HG03280 (cell line): Measurements from ENCODE around the gene GNRH2.
"Not testable (repeated sequence)": the region's sequence is repeated elsewhere in the genome, so short reads cannot be mapped to it uniquely, and the experiment has no call there.

Experiments
- ATAC-seq: cut with Tn5 transposase; IDR thresholded peaks from one replicate; pipeline ENCODE4 v1.9.1; 2021; ENCODE audit warnings: mild to moderate bottlenecking, moderate library complexity; ENCODE audit not compliant: unreplicated experiment

The GNRH2 gene

GRCh38 chr20:3043322-3043721 lies at the start of gene GNRH2:
GNRH2 (plus strand) TSS chr20:3043622; CDS start chr20:3044415, 793 bp downstream.
- no peak for ATAC-seq

GRCh38 chr20:2995796-2996195 lies 47.6 kb upstream of the GNRH2 start:
- no peak for ATAC-seq

- no peak for ATAC-seq
Measured at GRCh38 chr20:2998728-2999127, 44.7 kb upstream of the GNRH2 start.

GRCh38 chr20:3000852-3001523 lies 42.4 kb upstream of the GNRH2 start:
- ATAC-seq: no peak

GRCh38 chr20:3003416-3003815 lies 40.0 kb upstream of the GNRH2 start:
- ATAC-seq: no peak

GRCh38 chr20:3010985-3011723 lies 32.3 kb upstream of the GNRH2 start:
- no peak for ATAC-seq

GRCh38 chr20:3011752-3012151 lies 31.7 kb upstream of the GNRH2 start:
- ATAC-seq: no peak

GRCh38 chr20:3013771-3014170 lies 29.7 kb upstream of the GNRH2 start:
- ATAC-seq: no peak

- ATAC-seq: no peak
Measured at GRCh38 chr20:3014179-3014578, 29.2 kb upstream of the GNRH2 start.

- no peak for ATAC-seq
Measured at GRCh38 chr20:3014662-3015061, 28.8 kb upstream of the GNRH2 start.

GRCh38 chr20:3015302-3015701 lies 28.1 kb upstream of the GNRH2 start:
- not testable (repeated sequence) for ATAC-seq

GRCh38 chr20:3021327-3021726 lies 22.1 kb upstream of the GNRH2 start:
- ATAC-seq: no peak

- no peak for ATAC-seq
Measured at GRCh38 chr20:3021777-3022176, 21.6 kb upstream of the GNRH2 start.

GRCh38 chr20:3022559-3023490 lies 20.6 kb upstream of the GNRH2 start:
- not testable (repeated sequence) for ATAC-seq

- ATAC-seq: no peak
Measured at GRCh38 chr20:3027987-3028386, 15.4 kb upstream of the GNRH2 start.

- ATAC-seq: no peak
Measured at GRCh38 chr20:3031524-3032147, 11.8 kb upstream of the GNRH2 start.

- ATAC-seq: no peak
Measured at GRCh38 chr20:3032624-3033023, 10.8 kb upstream of the GNRH2 start.

GRCh38 chr20:3037654-3038053 lies 5.8 kb upstream of the GNRH2 start:
- no peak for ATAC-seq

- no peak for ATAC-seq
Measured at GRCh38 chr20:3038454-3038853, 5.0 kb upstream of the GNRH2 start.

- no peak for ATAC-seq
Measured at GRCh38 chr20:3039426-3039825, 4.0 kb upstream of the GNRH2 start.

GRCh38 chr20:3040086-3040485 lies 3.3 kb upstream of the GNRH2 start:
- ATAC-seq: no peak
